ELF-1 (cell line): ENCODE measurements around the gene RASL10B.
A peak's percentile ranks its signal among the peaks of the same experiment; 100 is the strongest.

Experiments
- DNase-seq: peaks from one replicate; pipeline ENCODE4 v3.0.0-alpha.2; 2016; ENCODE audit warnings: low read depth, low spot score

RASL10B gene

DNA sequence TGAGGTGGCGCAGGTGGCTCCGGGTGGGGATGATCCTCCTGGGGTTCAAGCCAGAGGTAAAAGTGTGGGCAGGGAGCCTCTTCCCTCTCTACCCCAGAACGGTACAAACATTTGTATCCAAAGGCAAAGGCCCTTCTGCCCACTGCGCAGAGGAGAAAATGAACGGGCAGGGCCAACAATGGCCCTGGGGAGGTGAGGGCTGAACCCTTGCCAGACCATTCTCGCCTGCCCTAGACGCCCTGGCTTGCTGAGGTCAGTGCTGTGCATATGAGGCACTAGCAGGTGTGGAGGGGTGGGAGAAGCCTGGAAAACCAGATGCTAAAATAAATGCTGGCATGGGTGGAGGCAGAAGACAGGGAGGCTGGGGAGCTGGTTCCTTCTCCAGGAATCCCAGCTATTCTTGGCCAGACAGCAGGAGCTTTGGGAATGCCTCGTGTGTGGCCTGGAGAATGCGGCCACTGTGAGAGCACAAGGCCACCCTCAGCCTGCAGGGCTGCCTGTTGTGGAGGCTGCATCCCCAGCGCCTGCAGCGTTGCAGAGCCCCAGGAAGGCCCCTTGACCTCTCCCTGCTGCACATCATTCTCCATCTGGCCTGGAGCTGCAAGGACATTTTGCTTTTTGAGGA, 33.8 kb downstream of the RASL10B start:
- DNase-seq = peak; percentile 82

DNA sequence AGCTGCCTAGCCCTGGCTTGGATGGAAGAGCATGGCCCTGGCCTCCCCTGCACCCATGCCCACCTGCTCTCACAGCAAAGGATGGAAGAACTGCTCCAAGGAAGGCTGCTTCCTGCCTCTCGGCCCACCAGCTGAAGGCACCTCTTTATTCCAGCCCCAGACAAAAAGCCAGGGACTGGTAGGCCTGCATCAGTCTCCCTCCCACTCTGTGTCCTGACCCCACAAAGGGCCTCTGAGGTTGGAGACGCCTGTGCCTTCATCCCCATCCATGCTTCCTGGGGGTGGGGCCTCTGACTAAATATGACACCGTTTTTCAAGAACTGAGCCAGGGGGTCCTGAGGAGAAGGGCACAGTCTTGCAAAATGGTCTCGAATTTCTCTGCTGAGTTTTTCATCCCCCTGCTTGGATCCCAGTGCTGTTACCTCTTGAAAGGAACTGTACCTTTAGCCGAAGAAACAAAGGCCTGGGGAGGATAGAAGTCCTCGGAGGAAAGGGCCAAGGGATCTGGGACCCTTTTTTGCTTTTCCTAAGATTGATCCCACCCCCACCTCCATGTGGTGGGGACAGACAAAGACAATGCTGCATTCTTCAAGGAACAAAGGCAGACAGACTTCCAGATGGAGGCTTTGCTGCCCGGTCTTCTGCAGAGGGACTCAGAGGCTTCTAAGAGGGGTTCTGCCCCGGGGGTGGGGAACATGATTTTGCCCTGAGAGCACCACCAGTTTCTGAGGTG, 34.5 kb downstream of the RASL10B start:
- no peak for DNase-seq

DNA sequence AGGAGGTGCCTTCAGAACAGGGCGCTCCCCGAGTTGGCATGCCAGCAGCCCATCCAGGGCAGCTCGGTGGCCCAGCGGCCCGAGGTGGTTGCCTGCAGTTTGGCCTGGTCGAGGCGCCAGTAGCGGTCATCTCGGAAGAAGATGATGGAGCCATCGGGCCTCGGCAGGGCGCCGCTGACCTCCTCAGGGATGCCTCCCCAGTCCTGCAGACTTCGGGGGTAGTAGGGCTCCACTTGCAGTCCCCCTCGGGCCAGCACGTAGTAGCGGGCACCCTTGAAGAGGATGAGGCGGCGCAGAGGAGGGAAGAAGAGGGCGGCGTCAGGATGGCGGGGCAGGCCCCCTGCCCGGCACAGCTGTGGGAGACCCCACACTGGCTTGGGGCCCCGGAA, 35.0 kb downstream of the RASL10B start:
- no peak for DNase-seq

DNA sequence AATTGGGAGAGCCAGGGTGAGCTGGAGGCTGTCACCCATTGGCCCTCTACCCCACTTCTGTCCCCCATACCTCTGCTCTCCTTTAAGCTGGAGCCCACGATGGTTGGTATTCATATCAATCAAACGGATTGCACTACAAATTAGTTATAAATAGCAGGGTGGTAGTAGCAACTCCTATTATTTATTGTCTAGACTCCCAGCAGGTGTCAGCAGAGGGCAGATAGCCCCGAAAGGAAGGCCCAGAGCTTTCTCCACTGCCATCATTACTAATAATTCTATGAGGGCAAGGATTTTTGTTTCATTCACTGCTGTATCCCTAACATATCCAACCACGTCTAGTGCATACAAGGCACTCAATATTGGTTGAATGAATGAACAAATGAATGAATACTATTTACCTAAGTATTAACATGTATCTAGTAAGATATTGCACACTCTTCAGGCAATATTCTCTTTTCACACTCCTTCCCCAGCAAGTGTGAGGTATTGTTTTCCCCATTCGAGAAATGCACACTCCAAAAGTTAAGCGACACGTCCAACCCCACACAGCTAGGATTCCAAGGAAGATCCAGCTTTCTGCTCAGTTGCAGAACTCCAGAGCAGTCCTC, 35.6 kb downstream of the RASL10B start:
- no peak for DNase-seq

DNA sequence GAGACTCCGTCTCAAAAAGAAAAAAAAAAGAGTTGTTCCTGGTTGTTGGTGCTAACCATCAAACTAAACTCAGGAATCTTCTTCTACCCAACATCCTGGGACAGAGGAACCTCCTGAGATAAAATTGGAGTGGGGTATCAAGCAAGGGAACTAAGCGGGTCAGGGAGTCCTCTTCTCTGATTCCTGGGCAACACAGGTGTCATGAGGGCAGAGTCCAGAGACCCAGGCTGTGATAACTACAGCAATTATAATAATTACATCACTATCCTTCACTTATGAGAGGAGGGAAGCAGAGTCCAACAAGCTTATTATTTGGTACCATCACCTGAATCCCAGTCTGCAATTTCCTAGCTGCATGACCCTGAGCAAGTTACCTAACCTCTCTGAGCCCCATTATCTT, 37.4 kb downstream of the RASL10B start:
- DNase-seq = no peak

DNA sequence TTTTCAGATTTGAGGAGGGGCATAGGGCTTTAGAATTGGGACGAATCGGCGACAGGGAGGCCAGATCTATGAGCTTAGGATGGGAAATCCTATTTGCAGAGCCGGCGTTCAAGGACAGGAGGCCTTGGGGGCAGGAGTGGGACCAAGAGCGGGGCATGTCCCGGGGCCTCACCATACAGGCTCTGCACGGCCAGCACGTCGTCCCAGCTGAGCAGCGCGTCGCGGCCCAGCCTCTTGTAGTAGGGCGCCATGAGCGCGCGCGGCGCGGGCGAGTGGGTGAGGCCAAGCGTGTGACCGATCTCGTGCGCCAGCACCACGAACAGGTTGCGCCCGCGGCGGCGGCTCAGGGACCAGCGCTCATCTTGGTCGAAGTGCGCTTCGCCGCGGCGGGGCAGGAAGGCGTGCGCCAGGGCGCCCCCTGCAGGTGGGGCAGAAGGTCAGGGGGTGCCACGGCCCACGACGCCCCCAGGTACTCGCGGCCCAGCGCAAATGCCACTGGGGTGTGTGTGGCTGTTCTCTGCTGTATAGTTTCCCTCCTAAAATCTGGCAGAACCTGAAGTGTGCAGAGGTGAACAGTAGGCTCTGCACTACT, 38.6 kb downstream of the RASL10B start:
- no peak for DNase-seq

DNA sequence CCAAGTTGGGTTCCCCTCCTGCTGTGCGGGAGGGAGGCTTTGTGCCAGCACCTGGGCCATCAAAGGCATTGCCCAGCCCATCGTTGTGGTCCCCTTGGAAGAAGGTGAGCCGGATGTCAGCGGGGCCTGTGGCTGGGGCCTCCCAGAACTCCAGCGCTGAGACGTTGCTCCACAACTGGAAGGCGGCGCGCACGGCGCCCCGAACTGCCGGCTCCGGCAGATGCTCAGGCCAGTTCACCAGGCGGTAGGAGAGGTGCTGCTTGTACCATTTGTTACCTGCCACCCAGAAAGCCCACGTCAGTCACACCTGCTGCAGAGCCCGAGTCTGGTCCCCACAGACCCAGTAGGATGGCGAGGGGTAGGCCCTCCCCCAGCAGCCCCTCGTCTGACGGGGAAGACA, 41.7 kb downstream of the RASL10B start:
- no peak for DNase-seq

DNA sequence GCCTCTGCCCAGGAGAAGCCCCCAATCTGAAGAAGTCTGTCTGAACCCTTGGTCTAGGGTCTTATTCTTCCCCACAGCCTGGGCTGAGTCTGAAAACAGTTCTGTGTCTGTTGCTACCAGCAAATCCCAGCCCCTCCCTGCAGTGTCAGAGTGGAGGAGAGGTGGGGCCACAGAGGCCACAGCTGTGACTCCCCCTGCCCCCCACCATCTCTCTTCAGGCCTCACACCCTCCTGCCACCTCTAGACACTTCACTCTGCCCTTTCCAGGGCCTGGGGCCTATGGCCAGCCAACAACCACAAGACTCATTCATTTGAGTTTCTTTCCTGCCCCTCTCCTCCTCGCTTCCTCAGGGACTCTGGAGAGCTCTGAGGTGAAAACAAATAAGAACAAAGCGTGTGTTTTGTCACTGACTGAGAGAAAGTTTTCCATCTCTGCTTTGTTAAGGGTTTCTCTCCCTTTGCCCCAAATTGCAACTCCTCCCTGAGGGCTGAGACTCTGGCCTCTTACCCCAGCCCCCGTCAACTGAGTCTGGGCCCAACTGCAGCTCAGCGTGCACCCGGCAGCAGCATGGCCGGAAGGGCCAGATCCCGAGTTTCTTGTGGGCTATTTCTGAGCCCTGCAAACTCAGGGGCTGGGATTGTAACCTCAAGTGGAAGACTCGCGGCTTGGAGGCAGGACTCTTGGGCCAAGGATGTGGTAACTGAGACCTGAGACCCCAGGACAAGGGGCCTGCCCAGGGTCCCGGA, 42.4 kb downstream of the RASL10B start:
- no peak for DNase-seq

DNA sequence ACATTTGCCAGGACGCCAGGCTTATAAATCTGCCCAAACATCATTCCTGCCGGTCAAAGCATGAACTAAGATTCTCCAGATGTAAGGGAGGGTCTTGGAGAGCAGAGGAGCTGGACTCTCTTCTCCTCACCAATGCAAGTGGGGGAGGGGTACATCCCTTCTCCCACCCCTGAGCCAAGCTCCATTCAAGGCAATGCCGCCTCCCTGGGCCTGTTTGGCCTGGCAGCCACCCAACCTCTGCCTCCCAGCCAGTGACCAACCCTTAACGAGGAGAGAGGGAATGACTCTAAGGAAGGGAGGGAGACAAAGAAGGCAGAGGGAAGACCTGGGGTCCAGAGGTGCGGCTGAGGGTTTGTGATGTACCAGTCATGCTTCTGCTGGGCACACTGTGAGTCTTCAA, 43.1 kb downstream of the RASL10B start:
- DNase-seq = no peak

DNA sequence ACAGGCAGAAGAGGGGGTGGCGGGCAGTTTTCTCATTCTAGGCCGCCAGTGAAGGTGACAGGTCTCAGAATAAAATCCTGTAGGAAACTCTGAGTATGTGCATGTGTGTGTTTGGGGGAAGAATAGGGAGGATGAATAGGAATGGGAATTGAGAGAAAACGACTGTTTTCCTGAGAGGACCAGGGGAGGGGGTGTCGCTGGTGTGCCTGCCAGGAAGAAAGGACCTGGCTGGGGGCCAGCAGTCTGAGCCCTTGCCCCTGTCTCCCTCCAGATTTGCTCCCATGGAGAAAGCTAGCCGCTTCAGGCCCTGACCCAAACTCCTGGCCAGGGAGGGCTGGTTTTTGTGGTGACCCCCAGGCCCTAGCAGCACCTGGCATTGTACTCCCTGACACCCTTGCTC, 43.6 kb downstream of the RASL10B start:
- no peak for DNase-seq

DNA sequence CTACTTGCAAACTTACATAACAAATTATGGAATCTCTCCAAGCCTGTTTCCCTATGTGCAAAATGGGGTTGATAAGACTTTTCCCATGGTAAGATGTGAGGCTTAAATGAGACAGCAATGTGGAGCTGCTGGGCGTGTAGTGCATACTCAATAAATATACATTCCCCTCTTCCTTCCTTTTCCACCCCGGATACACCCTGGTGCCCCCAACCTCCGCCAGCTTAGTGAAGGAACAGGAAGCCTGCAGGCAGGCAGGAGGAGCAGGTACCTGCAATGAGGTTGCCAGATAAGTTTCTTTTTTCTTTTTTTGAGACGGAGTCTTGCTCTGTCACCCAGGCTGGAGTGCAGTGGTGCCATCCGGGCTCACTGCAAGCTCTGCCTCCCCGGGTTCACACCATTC, 44.1 kb downstream of the RASL10B start:
- no peak for DNase-seq

DNA sequence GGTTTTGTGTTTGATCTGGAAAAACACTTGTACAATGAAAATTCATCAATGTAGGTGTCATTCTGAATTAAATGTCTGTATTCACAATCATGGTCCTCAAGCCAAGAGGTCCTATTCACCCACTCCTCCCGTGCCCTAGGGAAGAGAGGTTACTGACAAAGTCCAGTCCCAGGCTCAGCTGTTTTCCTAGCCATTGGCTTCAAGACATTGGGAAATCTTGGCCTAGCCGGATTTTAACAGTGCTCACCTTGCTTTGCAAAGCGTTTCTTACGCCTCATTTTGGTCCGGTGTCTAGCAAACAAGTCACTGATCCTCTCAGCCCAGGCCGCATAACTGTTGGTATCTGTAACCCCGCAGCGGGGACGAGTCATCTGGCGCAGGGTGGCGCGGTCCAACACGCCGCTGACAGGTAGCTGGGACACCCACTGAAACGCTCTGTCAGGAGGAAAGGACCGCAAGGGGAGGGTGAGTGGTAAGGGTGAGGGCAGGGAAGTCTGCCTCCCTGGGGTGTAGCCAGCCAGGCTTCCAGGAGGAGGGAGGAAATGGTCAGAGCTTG, 47.3 kb downstream of the RASL10B start:
- DNase-seq = no peak

DNA sequence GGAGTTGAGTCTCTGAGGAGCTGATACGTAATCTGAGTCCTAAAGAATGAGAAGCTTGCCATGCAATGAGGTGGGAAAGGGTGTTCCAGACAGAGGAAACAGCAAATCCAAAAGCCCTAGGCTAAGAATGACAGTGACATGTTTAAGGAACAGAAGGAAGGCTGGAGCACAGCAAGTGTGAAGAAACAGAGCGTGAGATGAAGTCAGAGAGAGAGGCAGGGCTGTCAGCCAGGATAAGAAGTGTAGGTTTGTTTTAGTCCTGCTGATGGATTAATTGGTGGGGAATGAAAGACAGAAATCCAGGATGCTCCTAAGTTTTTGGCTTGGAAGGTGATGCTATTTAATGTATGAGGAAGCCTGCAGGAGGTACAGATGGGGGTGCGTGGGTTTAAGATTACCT, 49.5 kb downstream of the RASL10B start:
- DNase-seq = peak; percentile 50

DNA sequence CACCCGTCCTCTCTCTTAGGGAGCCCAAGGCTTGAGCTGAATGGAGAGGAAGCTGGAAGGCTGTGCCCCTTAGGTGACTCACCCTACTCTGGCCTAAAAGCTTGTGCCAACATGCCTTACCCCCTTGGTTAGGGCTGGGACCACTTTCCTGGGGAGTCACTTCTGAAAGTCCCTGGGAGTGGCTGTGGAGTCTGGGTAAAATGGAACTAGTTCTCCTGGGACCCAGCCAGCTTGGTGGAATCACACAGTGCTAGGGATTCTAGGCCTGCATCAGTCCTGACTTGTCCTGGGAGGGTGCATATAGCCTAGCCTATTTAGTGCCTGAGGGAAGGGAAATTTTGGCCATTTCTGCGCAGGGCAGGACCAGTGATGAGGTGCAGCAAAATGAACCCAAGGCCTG, 53.5 kb downstream of the RASL10B start:
- no peak for DNase-seq

DNA sequence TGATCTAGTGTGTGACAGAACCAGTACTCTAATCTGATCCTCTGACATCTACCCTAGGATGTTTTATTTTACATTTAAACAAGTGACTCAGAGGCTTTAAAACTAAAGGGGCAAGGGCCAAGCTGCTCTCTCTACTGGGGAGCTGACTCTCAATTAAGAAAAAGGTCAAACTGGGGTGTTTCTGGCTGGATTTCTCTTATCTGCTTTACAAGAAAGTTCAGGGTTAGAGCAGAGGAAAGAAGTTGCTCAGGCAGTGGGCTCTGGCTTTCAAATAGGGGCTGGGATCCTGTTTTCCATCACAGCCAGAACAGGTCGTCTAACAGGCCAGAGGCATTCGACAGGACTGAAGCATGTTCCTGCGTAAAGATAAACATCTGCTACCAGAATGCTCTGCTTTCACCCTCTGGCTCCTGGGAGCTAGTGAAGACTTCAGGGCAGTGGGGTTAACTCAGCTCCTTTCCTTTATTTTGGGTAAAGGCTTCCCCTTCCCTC, 55.5 kb downstream of the RASL10B start:
- peak; percentile 92 for DNase-seq

DNA sequence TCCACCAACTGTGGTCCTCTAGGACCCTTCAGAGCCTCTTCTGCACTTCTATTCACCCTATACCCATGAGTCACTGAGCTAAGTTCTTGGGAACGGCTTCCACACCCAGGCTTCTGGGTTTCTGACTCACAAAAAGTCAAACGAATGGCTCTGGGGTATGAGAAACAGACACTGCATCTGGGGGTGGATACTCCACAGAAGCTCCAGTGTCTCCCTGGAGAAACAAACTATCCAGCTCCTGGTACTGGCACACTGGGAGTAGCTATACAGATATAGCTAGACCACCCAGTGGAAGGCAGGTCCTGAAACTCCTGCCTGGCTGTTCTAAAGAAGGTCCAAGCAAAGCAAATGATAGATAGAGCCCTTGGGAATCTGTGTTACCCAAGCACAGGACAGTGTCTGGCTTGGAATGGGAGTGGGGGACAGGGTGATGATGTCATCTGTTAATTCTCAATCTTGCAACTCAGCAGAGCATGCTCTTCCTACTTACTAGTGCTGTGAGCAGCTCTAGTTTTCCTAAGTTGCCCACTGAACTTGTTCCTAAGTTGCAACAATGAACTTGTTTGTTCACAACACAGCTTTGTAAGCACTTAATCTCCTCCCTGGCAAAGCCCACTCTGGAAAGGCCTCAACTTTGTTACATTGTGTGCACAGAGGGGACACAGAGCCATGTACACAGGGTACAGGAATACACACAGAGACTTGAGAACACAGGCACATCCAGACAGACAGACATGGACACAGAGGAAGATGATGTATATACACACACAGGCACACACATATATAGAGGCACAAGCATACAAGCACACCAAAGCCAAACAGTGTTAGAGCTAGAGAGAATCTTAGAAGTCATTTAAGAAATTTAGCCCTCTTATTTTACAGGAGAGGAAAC, 57.3 kb downstream of the RASL10B start:
- DNase-seq = peak; percentile 75

DNA sequence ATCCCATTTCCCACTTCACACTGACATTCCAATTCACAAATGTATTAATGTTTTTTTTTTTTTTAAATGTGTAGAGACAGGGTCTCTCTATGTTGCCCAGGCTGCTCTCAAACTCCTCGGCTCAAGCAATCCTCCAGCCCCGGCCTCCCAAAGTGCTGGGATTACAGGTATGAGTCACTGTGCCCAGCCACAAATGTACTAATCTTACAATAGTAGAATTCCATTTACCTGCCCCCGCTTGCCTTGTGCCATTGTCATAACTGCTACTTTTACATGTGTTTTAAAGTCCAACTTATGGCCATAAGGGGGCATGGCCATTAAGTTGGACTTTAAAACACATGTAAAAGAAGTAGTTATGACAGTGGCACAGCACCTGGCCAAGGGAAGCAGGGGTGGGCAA, 59.4 kb downstream of the RASL10B start:
- DNase-seq = no peak

DNA sequence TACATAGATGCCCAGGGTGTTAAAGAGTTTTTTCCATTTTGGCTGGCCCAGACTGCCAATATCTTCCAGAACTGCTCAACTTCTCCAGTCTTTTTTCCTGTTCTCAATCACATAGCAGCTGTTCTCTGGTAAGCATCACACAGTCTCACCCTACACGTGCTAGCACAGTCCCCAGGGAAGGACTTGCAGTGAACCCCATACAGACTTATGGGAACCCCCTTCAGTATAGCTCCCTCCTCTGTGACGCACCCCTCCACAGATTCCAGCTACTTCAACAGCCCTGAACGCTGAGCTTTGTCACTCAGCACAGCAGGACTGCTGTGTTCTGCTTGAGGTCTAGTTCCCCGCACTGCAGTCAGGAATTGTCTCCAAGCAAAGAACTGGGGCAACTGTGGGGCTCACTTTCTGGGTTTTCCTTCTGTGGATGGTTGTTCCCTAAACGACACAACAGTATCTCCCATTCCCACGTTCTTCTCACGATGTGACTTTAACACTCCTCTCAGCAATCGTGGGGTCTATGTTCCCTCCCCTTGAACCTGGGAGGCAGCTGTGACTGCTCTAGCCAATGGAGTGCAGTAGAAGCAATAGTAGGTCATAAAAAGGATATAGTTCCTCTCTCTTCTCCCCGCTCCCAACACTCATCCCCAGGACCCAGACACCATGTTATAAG, 60.4 kb downstream of the RASL10B start:
- no peak for DNase-seq
